ENCODE measurements around the gene PRR36. TPM values are rescaled to one million over a fixed set of nuclear protein-coding genes. Genes with fewer than 3 reads are reported as not detected.

Gene PRR36
- total RNA-seq, 1 donor from 2014 or later: 0.07 TPM

- no peak overlapping the region for H3K27ac ChIP-seq
These were observed 37.4 kb upstream of the PRR36 start for GRCh38 chr19:7911508-7912143.

GRCh38 chr19:7910321-7911161, 36.4 kb upstream of the PRR36 start:
- H3K9me3 Mint-ChIP-seq: no peaks in the 10 kb centered on the region
- H3K27ac Mint-ChIP-seq: no peak overlapping the region
- TF ChIP-seq CTCF (IDR thresholded peaks at IDR 0.05) (no peak), EZH2phosphoT487 (IDR thresholded peaks at IDR 0.05) (no peak), EZH2 (IDR thresholded peaks at IDR 0.05) (no peak)
- Histone ChIP-seq H3K4me1 (no peaks in the 10 kb centered on the region), H3K79me2 (ENCODE audit: low read depth) (peaks cover 22% of the 10 kb centered on the region), H3K27me3 (peaks cover 21% of the 10 kb centered on the region), H3K9me3 (ENCODE audit: low read depth) (no peaks in the 10 kb centered on the region), H3K4me3 (no peak overlapping the region), H3K36me3 (no peaks in the 10 kb centered on the region), H2AFZ (replicated peaks) (no peak overlapping the region), H3F3A (ENCODE audit: low read depth) (peaks cover 3% of the 10 kb centered on the region), H3K9ac (no peak overlapping the region), H3K27ac (no peak overlapping the region), H3K4me2 (no peak overlapping the region), H4K20me1 (ENCODE audit: low read depth) (peaks cover 58% of the 10 kb centered on the region)
- H3K36me3 Mint-ChIP-seq: peaks cover 13% of the 10 kb centered on the region
- no peak overlapping the region for H3K4me3 Mint-ChIP-seq
- H3K27me3 Mint-ChIP-seq (ENCODE audit: insufficient read depth, low read depth): peaks cover 16% of the 10 kb centered on the region
- no peak for DNase-seq (ENCODE audit: low spot score)
- H3K4me1 Mint-ChIP-seq: peaks cover 4% of the 10 kb centered on the region

More at GRCh38 chr19:7911508-7912143, 37.4 kb upstream of the PRR36 start:
- Mint-ChIP-seq H3K4me1 (peaks cover 3% of the 10 kb centered on the region), H3K27ac (no peak overlapping the region), H3K27me3 (ENCODE audit: insufficient read depth, low read depth) (peaks cover 21% of the 10 kb centered on the region), H3K9me3 (no peaks in the 10 kb centered on the region), H3K36me3 (peaks cover 12% of the 10 kb centered on the region), H3K4me3 (no peak overlapping the region)
- peaks cover 47% of the 10 kb centered on the region for H4K20me1 ChIP-seq (ENCODE audit: low read depth)
- DNase-seq (ENCODE audit: low spot score): no peak
- peaks cover 7% of the 10 kb centered on the region for H3K4me1 ChIP-seq
- H3K9me3 ChIP-seq (ENCODE audit: low read depth): no peaks in the 10 kb centered on the region
- peaks cover 32% of the 10 kb centered on the region for H3K27me3 ChIP-seq
- H3K4me3 ChIP-seq: no peak overlapping the region
- no peak overlapping the region for H3K9ac ChIP-seq
- no peak overlapping the region for H3K4me2 ChIP-seq
- no peaks in the 10 kb centered on the region for H3K36me3 ChIP-seq
- peaks cover 11% of the 10 kb centered on the region for H3K79me2 ChIP-seq (ENCODE audit: low read depth)
- peaks cover 9% of the 10 kb centered on the region for H3F3A ChIP-seq (ENCODE audit: low read depth)
- TF ChIP-seq EZH2phosphoT487 (IDR thresholded peaks at IDR 0.05) (no peak), EZH2 (IDR thresholded peaks at IDR 0.05) (no peak), CTCF (IDR thresholded peaks at IDR 0.05) (no peak)
- H2AFZ ChIP-seq (replicated peaks): no peak overlapping the region

DNA sequence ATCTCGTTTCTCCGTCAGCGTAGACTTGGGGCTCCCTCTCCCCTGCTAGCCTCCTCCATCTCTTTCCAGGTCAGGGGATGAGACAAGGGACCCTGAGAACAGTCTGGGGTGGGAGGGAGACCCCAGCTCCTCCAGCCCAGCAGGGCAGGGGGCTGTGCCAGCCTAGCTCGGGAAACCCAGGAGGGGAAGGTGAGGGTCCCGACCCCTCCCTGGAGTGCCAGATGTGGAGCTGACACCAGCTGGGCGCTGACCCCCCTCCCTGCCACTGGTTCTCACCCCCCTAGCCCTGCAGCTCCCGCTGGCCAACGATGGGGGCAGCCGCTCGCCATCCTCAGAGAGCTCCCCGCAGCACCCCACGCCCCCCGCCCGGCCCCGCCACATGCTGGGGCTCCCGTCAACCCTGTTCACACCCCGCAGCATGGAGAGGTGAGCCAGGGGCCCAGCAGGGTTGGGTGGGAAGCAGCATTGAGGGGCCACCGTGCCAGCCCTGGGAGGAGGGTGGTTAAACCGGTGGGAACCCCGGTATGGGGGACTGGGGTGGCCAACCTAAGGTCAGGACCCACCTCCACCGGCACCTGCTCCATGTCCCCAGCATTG, 35.4 kb upstream of the PRR36 start:
- no peak overlapping the region for H3K4me3 Mint-ChIP-seq
- H3K36me3 ChIP-seq: no peaks in the 10 kb centered on the region
- H3K9ac ChIP-seq: no peak overlapping the region
- no peaks in the 10 kb centered on the region for H3F3A ChIP-seq (ENCODE audit: low read depth)
- peaks cover 6% of the 10 kb centered on the region for H3K27me3 Mint-ChIP-seq (ENCODE audit: insufficient read depth, low read depth)
- no peak overlapping the region for H3K4me2 ChIP-seq
- H2AFZ ChIP-seq (replicated peaks): no peak overlapping the region
- H3K4me3 ChIP-seq: no peak overlapping the region
- no peak for DNase-seq (ENCODE audit: low spot score)
- no peaks in the 10 kb centered on the region for H3K9me3 Mint-ChIP-seq
- H3K4me1 ChIP-seq: peaks cover 4% of the 10 kb centered on the region
- peaks cover 10% of the 10 kb centered on the region for H3K4me1 Mint-ChIP-seq
- no peaks in the 10 kb centered on the region for H3K9me3 ChIP-seq (ENCODE audit: low read depth)
- TF ChIP-seq EZH2phosphoT487 (IDR thresholded peaks at IDR 0.05) (no peak), CTCF (IDR thresholded peaks at IDR 0.05) (no peak), EZH2 (IDR thresholded peaks at IDR 0.05) (no peak)
- H3K36me3 Mint-ChIP-seq: peaks cover 14% of the 10 kb centered on the region
- H4K20me1 ChIP-seq (ENCODE audit: low read depth): peaks cover 66% of the 10 kb centered on the region
- H3K27ac Mint-ChIP-seq: no peak overlapping the region
- no peak overlapping the region for H3K27ac ChIP-seq
- H3K79me2 ChIP-seq (ENCODE audit: low read depth): peaks cover 32% of the 10 kb centered on the region
- peaks cover 12% of the 10 kb centered on the region for H3K27me3 ChIP-seq

Measured in neural progenitor cell (in vitro differentiated cells).